ENCODE measurements around the gene ZNF48.
A peak's percentile ranks its signal among the peaks of the same experiment; 100 is the strongest.
"Not testable (repeated sequence)": the region's sequence is repeated elsewhere in the genome, so short reads cannot be mapped to it uniquely, and the experiment has no call there.

The ZNF48 gene

GRCh38 chr16:30379158-30379783 lies 15.9 kb upstream of the ZNF48 start:
- H3K27me3 ChIP-seq (ENCODE audit: control insufficient read depth in 1 of 2, insufficient read depth in 2 of 2, low read length in 2 of 2): no peaks in the 10 kb centered on the region
- no peaks in the 10 kb centered on the region for H3K9me3 ChIP-seq (ENCODE audit: control insufficient read depth in 2 of 2, low read length in 2 of 2)
- peaks cover 19% of the 10 kb centered on the region for H3K4me1 ChIP-seq (ENCODE audit: control insufficient read depth, insufficient read depth, low read length)
- H3K36me3 ChIP-seq (ENCODE audit: control insufficient read depth in 2 of 2, insufficient read depth in 2 of 2, low read length in 2 of 2): peaks cover 0 to 3% of the 10 kb centered on the region in 2 donors
- peak overlapping the region; percentile 92 to 93 for H3K4me3 ChIP-seq (ENCODE audit: low read length in 2 of 2)
- H3K9ac ChIP-seq (ENCODE audit: low read length in 2 of 2): peak overlapping the region; percentile 64 to 81
- peak overlapping the region; percentile 100 for H3K27ac ChIP-seq (ENCODE audit: low read length)

GRCh38 chr16:30380072-30380802 lies 15.0 kb upstream of the ZNF48 start:
- H3K4me3 ChIP-seq (ENCODE audit: low read length in 2 of 2): no peak overlapping the region
- no peak overlapping the region for H3K27ac ChIP-seq (ENCODE audit: low read length)
- no peak overlapping the region for H3K9ac ChIP-seq (ENCODE audit: low read length in 2 of 2)
- no peaks in the 10 kb centered on the region for H3K27me3 ChIP-seq (ENCODE audit: control insufficient read depth in 1 of 2, insufficient read depth in 2 of 2, low read length in 2 of 2)
- H3K9me3 ChIP-seq (ENCODE audit: control insufficient read depth in 2 of 2, low read length in 2 of 2): no peaks in the 10 kb centered on the region
- H3K4me1 ChIP-seq (ENCODE audit: control insufficient read depth, insufficient read depth, low read length): peaks cover 19% of the 10 kb centered on the region
- peaks cover 0 to 3% of the 10 kb centered on the region in 2 donors for H3K36me3 ChIP-seq (ENCODE audit: control insufficient read depth in 2 of 2, insufficient read depth in 2 of 2, low read length in 2 of 2)

GRCh38 chr16:30380803-30381208 lies 14.4 kb upstream of the ZNF48 start:
- H3K27me3 ChIP-seq (ENCODE audit: control insufficient read depth in 1 of 2, insufficient read depth in 2 of 2, low read length in 2 of 2): no peaks in the 10 kb centered on the region
- H3K4me1 ChIP-seq (ENCODE audit: control insufficient read depth, insufficient read depth, low read length): peaks cover 19% of the 10 kb centered on the region
- no peak overlapping the region for H3K27ac ChIP-seq (ENCODE audit: low read length)
- peaks cover 0 to 3% of the 10 kb centered on the region in 2 donors for H3K36me3 ChIP-seq (ENCODE audit: control insufficient read depth in 2 of 2, insufficient read depth in 2 of 2, low read length in 2 of 2)
- no peaks in the 10 kb centered on the region for H3K9me3 ChIP-seq (ENCODE audit: control insufficient read depth in 2 of 2, low read length in 2 of 2)
- H3K9ac ChIP-seq (ENCODE audit: low read length in 2 of 2): no peak overlapping the region
- no peak overlapping the region for H3K4me3 ChIP-seq (ENCODE audit: low read length in 2 of 2)

- Histone ChIP-seq H3K36me3 (ENCODE audit: control insufficient read depth in 2 of 2, insufficient read depth in 2 of 2, low read length in 2 of 2) (peaks cover 0 to 3% of the 10 kb centered on the region in 2 donors), H3K4me3 (ENCODE audit: low read length in 2 of 2) (peak overlapping the region in 1 of 2 donors; percentile 3), H3K27ac (ENCODE audit: low read length) (peak overlapping the region; percentile 11), H3K9me3 (ENCODE audit: control insufficient read depth in 2 of 2, low read length in 2 of 2) (no peaks in the 10 kb centered on the region), H3K4me1 (ENCODE audit: control insufficient read depth, insufficient read depth, low read length) (peaks cover 19% of the 10 kb centered on the region), H3K9ac (ENCODE audit: low read length in 2 of 2) (no peak overlapping the region), H3K27me3 (ENCODE audit: control insufficient read depth in 1 of 2, insufficient read depth in 2 of 2, low read length in 2 of 2) (no peaks in the 10 kb centered on the region)
Observed at GRCh38 chr16:30381291-30382041, 13.8 kb upstream of the ZNF48 start.

GRCh38 chr16:30382111-30382881 lies 12.9 kb upstream of the ZNF48 start, which contains the start of gene SEPTIN1:
TSS of gene SEPTIN1 (minus strand) at chr16:30382561. CDS start at chr16:30382542, 19 bp downstream.
- Histone ChIP-seq H3K27me3 (ENCODE audit: control insufficient read depth in 1 of 2, insufficient read depth in 2 of 2, low read length in 2 of 2) (no peaks in the 10 kb centered on the region), H3K27ac (ENCODE audit: low read length) (peak within 1 kb of the TSS; percentile 11), H3K9me3 (ENCODE audit: control insufficient read depth in 2 of 2, low read length in 2 of 2) (no peaks in the 10 kb centered on the region), H3K4me3 (ENCODE audit: low read length in 2 of 2) (peak within 1 kb of the TSS in 1 of 2 donors; percentile 3), H3K36me3 (ENCODE audit: control insufficient read depth in 2 of 2, insufficient read depth in 2 of 2, low read length in 2 of 2) (peaks cover 0 to 3% of the 10 kb centered on the region in 2 donors), H3K4me1 (ENCODE audit: control insufficient read depth, insufficient read depth, low read length) (peaks cover 14% of the 10 kb centered on the region), H3K9ac (ENCODE audit: low read length in 2 of 2) (no peak within 1 kb of the TSS)

GRCh38 chr16:30383521-30383920 lies 11.7 kb upstream of the ZNF48 start:
- Histone ChIP-seq H3K4me1 (ENCODE audit: control insufficient read depth, insufficient read depth, low read length) (peaks cover 11% of the 10 kb centered on the region), H3K36me3 (ENCODE audit: control insufficient read depth in 2 of 2, insufficient read depth in 2 of 2, low read length in 2 of 2) (peaks cover 0 to 3% of the 10 kb centered on the region in 2 donors), H3K4me3 (ENCODE audit: low read length in 2 of 2) (no peak overlapping the region), H3K9me3 (ENCODE audit: control insufficient read depth in 2 of 2, low read length in 2 of 2) (no peaks in the 10 kb centered on the region), H3K27ac (ENCODE audit: low read length) (no peak overlapping the region), H3K9ac (ENCODE audit: low read length in 2 of 2) (no peak overlapping the region), H3K27me3 (ENCODE audit: control insufficient read depth in 1 of 2, insufficient read depth in 2 of 2, low read length in 2 of 2) (no peaks in the 10 kb centered on the region)

- no peaks in the 10 kb centered on the region for H3K27me3 ChIP-seq (ENCODE audit: control insufficient read depth in 1 of 2, insufficient read depth in 2 of 2, low read length in 2 of 2)
- peak overlapping the region; percentile 79 to 87 for H3K9ac ChIP-seq (ENCODE audit: low read length in 2 of 2)
- peak overlapping the region; percentile 63 to 85 for H3K4me3 ChIP-seq (ENCODE audit: low read length in 2 of 2)
- peak overlapping the region; percentile 62 for H3K27ac ChIP-seq (ENCODE audit: low read length)
- peaks cover 6 to 16% of the 10 kb centered on the region in 2 donors for H3K36me3 ChIP-seq (ENCODE audit: control insufficient read depth in 2 of 2, insufficient read depth in 2 of 2, low read length in 2 of 2)
- no peaks in the 10 kb centered on the region for H3K9me3 ChIP-seq (ENCODE audit: control insufficient read depth in 2 of 2, low read length in 2 of 2)
- H3K4me1 ChIP-seq (ENCODE audit: control insufficient read depth, insufficient read depth, low read length): peaks cover 29% of the 10 kb centered on the region
Observed at GRCh38 chr16:30394592-30395154, 547 bp upstream of the ZNF48 start.

- Histone ChIP-seq H3K4me3 (ENCODE audit: low read length in 2 of 2) (peak overlapping the region; percentile 77 to 85), H3K27ac (ENCODE audit: low read length) (peak overlapping the region; percentile 69), H3K27me3 (ENCODE audit: control insufficient read depth in 1 of 2, insufficient read depth in 2 of 2, low read length in 2 of 2) (no peaks in the 10 kb centered on the region), H3K9ac (ENCODE audit: low read length in 2 of 2) (peak overlapping the region; percentile 71 to 77), H3K9me3 (ENCODE audit: control insufficient read depth in 2 of 2, low read length in 2 of 2) (no peaks in the 10 kb centered on the region), H3K4me1 (ENCODE audit: control insufficient read depth, insufficient read depth, low read length) (peaks cover 39% of the 10 kb centered on the region), H3K36me3 (ENCODE audit: control insufficient read depth in 2 of 2, insufficient read depth in 2 of 2, low read length in 2 of 2) (peaks cover 6 to 16% of the 10 kb centered on the region in 2 donors)
Observed at GRCh38 chr16:30395992-30396585, 869 bp downstream of the ZNF48 start.

GRCh38 chr16:30396627-30397026 lies 1.4 kb downstream of the ZNF48 start:
- Histone ChIP-seq H3K36me3 (ENCODE audit: control insufficient read depth in 2 of 2, insufficient read depth in 2 of 2, low read length in 2 of 2) (peaks cover 6 to 16% of the 10 kb centered on the region in 2 donors), H3K4me3 (ENCODE audit: low read length in 2 of 2) (peak overlapping the region; percentile 77 to 85), H3K4me1 (ENCODE audit: control insufficient read depth, insufficient read depth, low read length) (peaks cover 39% of the 10 kb centered on the region)
- not testable (repeated sequence) for H3K27ac ChIP-seq (ENCODE audit: low read length); H3K9ac ChIP-seq (ENCODE audit: low read length in 2 of 2); H3K9me3 ChIP-seq (ENCODE audit: control insufficient read depth in 2 of 2, low read length in 2 of 2); H3K27me3 ChIP-seq (ENCODE audit: control insufficient read depth in 1 of 2, insufficient read depth in 2 of 2, low read length in 2 of 2)

All from stomach smooth muscle (tissue), 2 donors.